ENCODE results near the gene TXNDC12. TPM values are rescaled to one million over a fixed set of nuclear protein-coding genes. Genes with fewer than 3 reads are reported as not detected.

The TXNDC12 gene
- total RNA-seq, 1 donor from 2014 or later: 85.7 TPM

- DNase-seq (ENCODE audit: low read depth): no peak
- H3K4me3 ChIP-seq (ENCODE audit: low read depth, low read length): peak within 1 kb of the TSS; percentile 66
- TF ChIP-seq CTCF (conservative IDR thresholded peaks at IDR 0.05; ENCODE audit: low read depth, low read length): no peak
Observed at GRCh38 chr1:51990478-51990965, 64.5 kb downstream of the TXNDC12 start, which contains the start of gene RAB3B. Gene RAB3B, minus strand, starts transcription at chr1:51990700. Its CDS starts 13,583 bp downstream, at chr1:51977117.

- no peak for TF ChIP-seq CTCF (conservative IDR thresholded peaks at IDR 0.05; ENCODE audit: low read depth, low read length)
- no peak for DNase-seq (ENCODE audit: low read depth)
- peak overlapping the region; percentile 66 for H3K4me3 ChIP-seq (ENCODE audit: low read depth, low read length)
Observed at GRCh38 chr1:51989582-51990477, 65.2 kb downstream of the TXNDC12 start.

- no peak for DNase-seq (ENCODE audit: low read depth)
- no peak for TF ChIP-seq CTCF (conservative IDR thresholded peaks at IDR 0.05; ENCODE audit: low read depth, low read length)
- H3K4me3 ChIP-seq (ENCODE audit: low read depth, low read length): no peak overlapping the region
Observed at GRCh38 chr1:51988254-51988653, 66.7 kb downstream of the TXNDC12 start.

GRCh38 chr1:51986718-51987117 is 68.3 kb downstream of the TXNDC12 start:
- no peak for DNase-seq (ENCODE audit: low read depth)
- no peak for TF ChIP-seq CTCF (conservative IDR thresholded peaks at IDR 0.05; ENCODE audit: low read depth, low read length)
- H3K4me3 ChIP-seq (ENCODE audit: low read depth, low read length): no peak overlapping the region

- no peak for DNase-seq (ENCODE audit: low read depth)
- no peak overlapping the region for H3K4me3 ChIP-seq (ENCODE audit: low read depth, low read length)
- TF ChIP-seq CTCF (conservative IDR thresholded peaks at IDR 0.05; ENCODE audit: low read depth, low read length): no peak
Observed at GRCh38 chr1:51982161-51982560, 72.8 kb downstream of the TXNDC12 start.

GRCh38 chr1:51981555-51981954 is 73.4 kb downstream of the TXNDC12 start:
- no peak overlapping the region for H3K4me3 ChIP-seq (ENCODE audit: low read depth, low read length)
- no peak for TF ChIP-seq CTCF (conservative IDR thresholded peaks at IDR 0.05; ENCODE audit: low read depth, low read length)
- DNase-seq (ENCODE audit: low read depth): no peak
